ENCODE measurements around the gene KRTAP5-11.
"Not testable (repeated sequence)": the region's sequence is repeated elsewhere in the genome, so short reads cannot be mapped to it uniquely, and the experiment has no call there.

GRCh38 chr11:71615003-71615402 lies 32.3 kb upstream of the KRTAP5-11 start:
- not testable (repeated sequence) for TF ChIP-seq JUNB (IDR thresholded peaks at IDR 0.05); CTCF (IDR thresholded peaks at IDR 0.05); ZNF302 (CRISPR knock-in tag; IDR thresholded peaks at IDR 0.05); RAD21 (conservative IDR thresholded peaks at IDR 0.05 in 1 of 2, IDR thresholded peaks at IDR 0.05 in 1 of 2); EP300 (IDR thresholded peaks at IDR 0.05); CEBPB (IDR thresholded peaks at IDR 0.05); POLR2A (IDR thresholded peaks at IDR 0.05; ENCODE audit: low read length); SREBF2 (IDR thresholded peaks at IDR 0.05); POLR2AphosphoS2 (conservative IDR thresholded peaks at IDR 0.05; ENCODE audit: low read length); MAX (IDR thresholded peaks at IDR 0.05); ZFP36 (IDR thresholded peaks at IDR 0.05; ENCODE audit: borderline replicate concordance, partially characterized antibody)

All from A549 (cell line).